NOMO-1 (cell line): ENCODE measurements around the gene RASSF9.

ENCODE experiments used
- DNase-seq, 2 experiments: peaks; one replicate each; lab custom pipeline; 2025; ENCODE audit not compliant: unreplicated experiment in 2 of 2; lab: John Stamatoyannopoulos, UW

Gene RASSF9

GRCh38 chr12:85836197-85837090 is at the start of gene RASSF9:
TSS of gene RASSF9 (minus strand) at chr12:85836409. CDS start at chr12:85836201, 208 bp downstream.
- no peak for DNase-seq

GRCh38 chr12:85883763-85884162 is 47.6 kb upstream of the RASSF9 start:
- DNase-seq = no peak

DNA sequence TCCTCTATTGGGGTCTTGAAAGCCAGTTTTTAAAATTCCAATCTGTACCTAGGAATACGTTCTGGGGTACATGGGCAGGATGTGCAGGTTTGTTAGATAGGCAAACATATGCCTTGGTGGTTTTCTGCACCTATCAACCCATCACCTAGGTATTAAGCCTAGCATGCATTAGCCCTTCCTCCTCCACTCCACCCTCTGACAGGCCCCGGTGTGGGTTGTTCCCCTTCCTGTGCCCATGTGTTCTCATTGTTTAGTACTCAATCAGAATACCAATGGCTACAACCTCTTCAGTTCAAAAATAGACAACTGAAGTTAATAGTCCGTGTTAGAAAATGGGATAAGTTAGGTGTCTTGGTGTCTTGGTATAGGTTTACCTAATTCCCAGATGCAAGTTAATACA is 41.2 kb upstream of the RASSF9 start:
- no peak for DNase-seq

DNA sequence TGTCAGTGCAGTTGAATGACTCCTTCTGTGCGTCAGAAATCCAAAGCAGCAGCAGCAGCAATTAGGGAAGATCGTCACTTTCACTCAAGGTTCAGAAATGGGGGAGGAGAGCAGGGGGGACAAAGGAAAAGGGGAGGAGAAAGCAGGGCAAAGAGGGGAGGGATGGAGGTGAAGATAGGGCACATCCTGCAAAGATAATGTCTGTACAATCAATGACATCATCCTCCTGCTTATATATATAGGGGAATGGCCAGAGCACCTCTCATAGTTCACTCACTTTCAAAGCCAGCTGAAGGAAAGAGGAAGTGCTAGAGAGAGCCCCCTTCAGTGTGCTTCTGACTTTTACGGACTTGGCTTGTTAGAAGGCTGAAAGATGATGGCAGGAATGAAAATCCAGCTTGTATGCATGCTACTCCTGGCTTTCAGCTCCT is 37.8 kb upstream of the RASSF9 start, which contains the start of gene NTS:
TSS of gene NTS (plus strand) at position 265 of the 431 bp plus-strand sequence. CDS start at position 374, 109 bp downstream.
- peak; percentile 10 to 29 for DNase-seq

DNA sequence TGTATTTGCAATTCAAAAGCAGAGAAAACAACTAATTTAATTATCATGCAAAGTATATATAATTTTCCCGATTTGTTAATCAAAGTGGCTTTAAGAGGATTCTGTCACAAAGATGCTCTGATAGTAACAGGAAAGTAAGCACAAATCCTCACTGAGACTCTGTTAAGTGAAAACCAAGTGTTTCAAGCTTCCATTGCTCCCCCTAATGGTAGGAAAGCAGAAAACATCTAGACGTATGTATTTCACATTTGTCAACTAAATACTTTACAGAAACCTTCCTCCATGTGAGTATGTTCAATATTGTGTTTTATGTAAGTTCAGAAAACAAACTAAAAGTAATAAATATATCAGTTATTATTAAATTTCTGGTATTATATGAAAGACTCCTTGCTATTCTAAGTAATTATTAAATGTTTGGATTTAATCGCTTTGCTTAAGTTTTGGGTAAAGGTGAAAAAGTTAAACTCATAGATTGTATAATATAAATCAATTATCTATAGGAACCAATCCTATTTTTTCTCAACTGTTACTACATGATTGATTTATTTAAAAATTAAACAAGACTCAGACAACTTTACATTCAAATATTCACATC is 36.4 kb upstream of the RASSF9 start:
- DNase-seq = peak in 1 of 2 experiments; percentile 51

- peak in 1 of 2 experiments; percentile 41 for DNase-seq
Measured at GRCh38 chr12:85866986-85867776, 31.0 kb upstream of the RASSF9 start.

GRCh38 chr12:85865890-85866289 is 29.7 kb upstream of the RASSF9 start:
- no peak for DNase-seq

- no peak for DNase-seq
Measured at GRCh38 chr12:85856966-85857365, 20.8 kb upstream of the RASSF9 start.

DNA sequence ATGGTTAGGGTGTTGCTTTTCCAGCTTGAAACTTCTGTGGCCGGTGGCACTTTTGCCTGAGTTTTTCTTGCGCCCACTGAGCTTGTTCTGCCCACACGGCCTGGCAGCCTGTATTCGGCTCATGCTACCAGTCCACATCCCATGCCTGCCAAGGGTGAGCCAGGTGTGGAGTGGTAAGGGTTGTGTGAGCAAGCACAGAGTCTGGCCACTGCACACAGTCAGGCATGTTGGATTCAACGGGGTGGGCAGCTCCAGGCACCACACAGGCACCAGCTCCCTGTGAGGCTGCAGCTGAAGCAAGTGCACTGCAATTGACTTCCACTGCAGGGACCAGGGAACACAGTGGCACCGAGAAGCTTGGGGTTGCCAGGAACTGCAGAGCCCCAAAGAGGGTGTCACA is 19.1 kb upstream of the RASSF9 start:
- DNase-seq = no peak

GRCh38 chr12:85849344-85849743 is 13.1 kb upstream of the RASSF9 start:
- no peak for DNase-seq

GRCh38 chr12:85843606-85844310 is 7.5 kb upstream of the RASSF9 start:
- no peak for DNase-seq

DNA sequence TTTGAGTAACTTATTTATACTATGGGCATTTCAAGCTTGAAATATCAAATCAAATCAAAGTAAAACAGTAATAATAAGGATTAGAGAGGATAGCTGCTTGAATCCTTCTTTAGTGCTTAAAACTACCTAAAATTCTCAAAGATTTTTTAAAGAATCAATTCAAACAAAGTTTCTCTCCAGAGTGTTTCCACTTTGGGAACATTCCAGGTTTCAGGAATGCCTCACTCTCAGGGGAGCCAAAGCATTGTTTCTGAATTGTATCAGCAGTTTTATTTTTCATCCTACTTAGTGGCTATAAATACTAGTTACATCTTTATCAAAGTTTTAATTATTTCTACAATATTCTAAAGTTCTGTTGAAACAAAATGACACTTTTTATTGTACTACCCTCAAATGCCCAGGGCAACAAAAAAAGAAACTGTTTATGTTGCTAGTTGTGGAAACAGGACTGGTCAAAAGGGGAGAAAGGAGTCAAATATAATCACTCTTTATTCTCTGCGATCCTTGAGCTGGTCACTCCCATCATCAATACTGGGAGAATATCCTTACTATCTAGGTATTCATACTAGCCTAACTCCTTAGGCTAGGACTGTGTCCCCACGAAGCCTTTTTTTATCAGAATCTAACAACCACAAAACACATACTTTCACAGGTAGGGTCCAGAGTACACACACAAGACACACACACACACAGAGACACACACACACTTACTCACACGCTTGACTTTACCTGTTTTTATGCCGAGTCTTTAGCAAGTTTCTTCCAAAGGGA is 598 bp downstream of the RASSF9 start:
- no peak for DNase-seq

DNA sequence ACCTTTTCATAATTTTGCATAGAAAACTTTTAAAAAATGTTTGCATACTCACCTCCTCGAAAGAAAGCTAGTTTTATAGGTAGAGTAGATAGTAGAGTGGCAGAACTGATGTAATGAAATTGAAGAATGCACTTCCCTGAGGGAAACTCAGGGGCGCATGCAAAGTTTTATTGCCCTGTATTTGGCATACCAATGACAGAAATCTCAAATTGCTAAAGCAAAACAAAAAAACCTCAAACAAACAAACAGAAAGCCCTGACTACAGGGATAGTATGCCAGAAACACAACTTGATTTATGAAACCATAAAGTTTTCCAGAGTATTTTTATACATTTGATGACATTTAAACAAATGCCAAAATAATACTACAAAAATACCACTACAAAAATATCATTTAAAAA is 1.8 kb downstream of the RASSF9 start:
- DNase-seq = no peak

GRCh38 chr12:85833579-85833978 is 2.6 kb downstream of the RASSF9 start:
- DNase-seq = no peak

DNA sequence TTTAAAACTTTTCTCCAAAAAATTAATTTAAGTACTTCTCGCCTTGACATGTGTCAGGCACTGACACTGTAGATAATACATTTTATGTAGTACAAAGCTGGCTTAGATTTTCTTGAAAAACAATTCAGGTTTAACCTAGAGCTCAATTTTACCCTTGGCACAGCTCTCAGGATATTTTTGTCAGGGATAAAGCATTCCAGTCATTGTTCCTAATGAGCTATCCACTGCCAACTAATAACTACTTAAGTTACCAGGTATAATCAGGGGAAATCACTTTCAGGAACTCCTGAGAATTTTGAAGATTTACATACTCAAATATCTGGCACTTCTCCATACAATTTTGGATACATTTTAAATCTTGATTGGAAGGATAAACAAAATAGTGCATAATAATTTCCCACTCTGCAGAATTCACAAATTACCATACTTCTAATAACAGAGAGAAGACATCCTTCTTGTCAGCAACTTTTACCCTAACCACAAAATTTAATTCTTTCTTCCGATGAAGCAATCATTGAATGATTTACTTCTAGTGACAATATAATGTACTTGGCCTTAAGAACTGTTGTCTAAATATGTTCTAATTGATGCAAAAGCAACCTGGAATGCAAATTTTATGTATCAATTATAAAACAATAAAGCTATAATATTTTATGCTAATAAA is 4.8 kb downstream of the RASSF9 start:
- no peak for DNase-seq

- no peak for DNase-seq
Measured at GRCh38 chr12:85829391-85829790, 6.8 kb downstream of the RASSF9 start.

GRCh38 chr12:85828576-85828975 is 7.6 kb downstream of the RASSF9 start:
- no peak for DNase-seq

- DNase-seq = no peak
Measured at GRCh38 chr12:85825746-85826145, 10.5 kb downstream of the RASSF9 start.

DNA sequence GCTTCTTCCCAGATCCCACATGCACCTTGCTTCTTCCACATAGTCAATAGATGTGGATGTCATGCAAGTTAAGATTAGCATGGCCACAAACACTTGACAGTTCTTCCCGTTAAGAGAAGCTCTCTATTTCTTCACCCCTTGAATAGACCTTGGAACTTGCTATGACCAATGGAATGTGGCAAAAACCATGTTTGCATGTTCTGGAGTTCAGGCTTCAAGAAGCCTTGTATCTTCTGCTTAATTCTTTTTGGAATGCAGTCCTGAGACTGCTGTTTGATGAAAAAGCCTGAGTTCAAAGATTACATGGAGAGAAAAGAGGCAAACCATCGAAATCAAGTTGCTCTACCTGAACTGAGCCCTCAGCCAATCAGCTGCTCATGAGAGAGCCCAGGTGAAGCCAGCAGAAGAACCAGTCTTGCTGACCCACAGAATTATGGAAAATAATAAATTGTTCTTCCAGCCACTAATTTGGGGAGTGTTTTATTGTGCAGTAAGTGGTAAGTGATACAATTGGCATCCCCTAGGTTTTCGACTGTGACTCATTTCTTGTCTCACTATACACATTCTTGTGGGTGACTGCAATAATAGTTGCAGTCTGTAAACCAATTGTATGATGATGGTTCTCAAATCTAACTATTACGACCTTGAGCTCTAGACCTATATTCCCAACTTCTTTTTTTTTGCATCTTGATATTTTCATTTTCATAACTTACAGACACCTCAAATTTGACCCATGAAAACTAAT is 12.6 kb downstream of the RASSF9 start:
- no peak for DNase-seq
